Measurements from ENCODE around the gene SH3RF3.

The SH3RF3 gene

DNA sequence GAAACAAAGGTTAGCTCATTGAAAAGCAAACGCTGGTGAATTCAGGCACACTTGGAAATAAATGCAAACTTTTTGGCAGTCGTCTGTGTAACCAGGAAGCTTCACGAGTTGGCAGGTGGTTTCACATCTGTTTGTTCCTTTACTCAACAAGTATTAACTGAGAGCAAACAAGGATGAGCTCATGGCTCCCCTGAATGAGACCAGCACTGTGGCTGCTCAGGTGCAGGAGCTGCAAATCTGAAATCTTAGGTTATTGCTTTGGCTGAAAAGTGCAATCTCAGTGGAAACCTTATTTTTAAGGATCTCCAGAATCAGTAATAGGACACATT lies 46.3 kb downstream of the SH3RF3 start (continued):
- TF ChIP-seq TSHZ2 (CRISPR knock-in tag; IDR thresholded peaks at IDR 0.05), result no peak
- TF ChIP-seq TOX (CRISPR knock-in tag; IDR thresholded peaks at IDR 0.05; ENCODE audit: borderline replicate concordance), result no peak
- TF ChIP-seq PPARA (CRISPR knock-in tag; IDR thresholded peaks at IDR 0.05; ENCODE audit: borderline replicate concordance), result no peak
- TF ChIP-seq TCF4 (CRISPR knock-in tag; IDR thresholded peaks at IDR 0.05; ENCODE audit: borderline replicate concordance), result no peak
- TF ChIP-seq ZNF565 (CRISPR knock-in tag; conservative IDR thresholded peaks at IDR 0.05; ENCODE audit: low read depth), result no peak

- ATAC-seq, result no peak
- no peak for TF ChIP-seq TCF4 (CRISPR knock-in tag; IDR thresholded peaks at IDR 0.05; ENCODE audit: borderline replicate concordance)
- no peak for TF ChIP-seq CSRNP3 (CRISPR knock-in tag; IDR thresholded peaks at IDR 0.05)
- no peak for TF ChIP-seq PATZ1 (CRISPR knock-in tag; IDR thresholded peaks at IDR 0.05; ENCODE audit: borderline replicate concordance)
- TF ChIP-seq ESRRG (CRISPR knock-in tag; IDR thresholded peaks at IDR 0.05), result no peak
- no peak for TF ChIP-seq POU6F1 (CRISPR knock-in tag; IDR thresholded peaks at IDR 0.05; ENCODE audit: borderline replicate concordance, low read depth)
- TF ChIP-seq SNAI2 (CRISPR knock-in tag; IDR thresholded peaks at IDR 0.05), result no peak
- no peak for TF ChIP-seq ZNF565 (CRISPR knock-in tag; conservative IDR thresholded peaks at IDR 0.05; ENCODE audit: low read depth)
- no peak for TF ChIP-seq ARNTL (CRISPR knock-in tag; IDR thresholded peaks at IDR 0.05; ENCODE audit: borderline replicate concordance, low read depth)
Measured at GRCh38 chr2:109176928-109177327, 47.9 kb downstream of the SH3RF3 start.

DNA sequence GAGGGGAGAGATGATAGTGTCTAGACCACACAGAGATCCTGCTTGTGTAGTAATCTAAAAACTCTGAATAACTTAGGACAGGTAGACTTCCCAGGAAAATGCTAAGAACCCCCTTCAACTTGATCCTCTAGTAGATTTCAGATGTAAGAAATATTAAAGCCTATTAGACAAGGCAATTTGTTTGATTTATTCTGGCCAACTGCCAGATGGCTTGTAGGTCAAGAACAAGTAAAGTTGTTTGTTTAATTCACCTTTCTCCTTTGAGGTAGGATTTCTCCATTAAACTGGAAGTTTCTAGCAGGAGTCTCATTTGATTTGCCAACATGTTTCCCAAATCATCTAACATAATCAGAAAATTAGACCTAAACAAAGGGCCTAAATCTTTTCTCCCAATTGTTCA lies 48.6 kb downstream of the SH3RF3 start:
- TF ChIP-seq ESRRG (CRISPR knock-in tag; IDR thresholded peaks at IDR 0.05) (no peak), RARB (CRISPR knock-in tag; IDR thresholded peaks at IDR 0.05) (no peak), GLIS3 (CRISPR knock-in tag; IDR thresholded peaks at IDR 0.05) (no peak), ISL1 (CRISPR knock-in tag; IDR thresholded peaks at IDR 0.05) (no peak), ZNF8 (CRISPR knock-in tag; IDR thresholded peaks at IDR 0.05) (no peak), CSDC2 (CRISPR knock-in tag; IDR thresholded peaks at IDR 0.05) (no peak), ZFP30 (CRISPR knock-in tag; IDR thresholded peaks at IDR 0.05) (no peak)
- ATAC-seq, result no peak

DNA sequence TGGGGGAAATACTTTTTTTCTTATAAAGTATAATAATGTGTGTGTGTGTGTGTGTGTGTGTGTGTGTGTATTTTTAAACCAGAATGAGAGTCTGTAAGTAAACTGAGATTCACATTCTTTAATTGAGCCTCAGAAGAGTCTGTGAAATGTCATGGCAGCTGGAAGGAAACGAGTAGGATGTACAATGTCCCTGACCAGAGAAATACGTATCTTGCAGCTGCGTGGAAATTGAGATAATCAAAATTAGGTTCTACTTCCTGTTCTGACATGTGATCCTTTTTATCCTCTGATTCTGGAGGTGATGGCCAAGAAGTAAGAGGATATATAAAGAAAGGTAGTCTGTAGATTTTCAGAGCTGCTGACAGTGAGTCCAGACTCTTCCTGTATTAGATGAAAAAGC lies 50.0 kb downstream of the SH3RF3 start:
- ATAC-seq, result no peak
- TF ChIP-seq PPARA (CRISPR knock-in tag; IDR thresholded peaks at IDR 0.05; ENCODE audit: borderline replicate concordance) (no peak), ISL1 (CRISPR knock-in tag; IDR thresholded peaks at IDR 0.05) (no peak)

- no peak for ATAC-seq
- no peak for TF ChIP-seq ZNF70 (CRISPR knock-in tag; IDR thresholded peaks at IDR 0.05)
- no peak for TF ChIP-seq CSRNP3 (CRISPR knock-in tag; IDR thresholded peaks at IDR 0.05)
- no peak for TF ChIP-seq ARNTL (CRISPR knock-in tag; IDR thresholded peaks at IDR 0.05; ENCODE audit: borderline replicate concordance, low read depth)
- no peak for TF ChIP-seq TCF4 (CRISPR knock-in tag; IDR thresholded peaks at IDR 0.05; ENCODE audit: borderline replicate concordance)
- TF ChIP-seq POU6F1 (CRISPR knock-in tag; IDR thresholded peaks at IDR 0.05; ENCODE audit: borderline replicate concordance, low read depth), result no peak
- TF ChIP-seq CSDC2 (CRISPR knock-in tag; IDR thresholded peaks at IDR 0.05), result no peak
- no peak for TF ChIP-seq SNAI2 (CRISPR knock-in tag; IDR thresholded peaks at IDR 0.05)
- no peak for TF ChIP-seq PATZ1 (CRISPR knock-in tag; IDR thresholded peaks at IDR 0.05; ENCODE audit: borderline replicate concordance)
- TF ChIP-seq ZNF565 (CRISPR knock-in tag; conservative IDR thresholded peaks at IDR 0.05; ENCODE audit: low read depth), result no peak
- no peak for TF ChIP-seq ZNF8 (CRISPR knock-in tag; IDR thresholded peaks at IDR 0.05)
Measured at GRCh38 chr2:109180786-109181185, 51.8 kb downstream of the SH3RF3 start.

Measured in SK-N-SH treated with all-trans-retinoic acid at 6 μM for 48 hours (cell line).